HG02798 (cell line): ENCODE data around the gene RNF114.

Experiments used
- ATAC-seq: cut with Tn5 transposase; IDR thresholded peaks from one replicate; pipeline ENCODE4 v1.9.1; 2021; ENCODE audit warnings: mild to moderate bottlenecking; ENCODE audit not compliant: unreplicated experiment, poor library complexity

Gene RNF114

DNA sequence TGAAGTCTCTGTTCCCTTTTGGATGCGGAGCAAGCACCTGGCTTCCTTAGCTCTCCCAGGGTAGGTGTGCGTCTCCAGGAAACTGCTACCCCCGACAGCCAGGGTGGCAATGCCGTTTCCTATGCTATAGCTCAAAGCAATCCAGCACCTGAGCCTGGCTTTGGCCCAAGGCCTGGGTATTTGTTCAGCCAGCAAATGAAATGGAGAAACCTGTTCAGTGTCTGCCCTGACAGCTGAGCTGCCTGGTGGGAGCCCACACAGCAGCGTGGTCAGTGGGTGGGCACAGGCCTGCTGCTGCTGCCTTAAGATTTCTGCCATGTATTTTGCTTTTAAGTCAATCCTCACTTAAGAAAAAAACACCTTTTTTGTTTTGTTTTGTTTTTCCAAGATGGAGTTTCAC is 34.6 kb upstream of the RNF114 start:
- ATAC-seq, result no peak

DNA sequence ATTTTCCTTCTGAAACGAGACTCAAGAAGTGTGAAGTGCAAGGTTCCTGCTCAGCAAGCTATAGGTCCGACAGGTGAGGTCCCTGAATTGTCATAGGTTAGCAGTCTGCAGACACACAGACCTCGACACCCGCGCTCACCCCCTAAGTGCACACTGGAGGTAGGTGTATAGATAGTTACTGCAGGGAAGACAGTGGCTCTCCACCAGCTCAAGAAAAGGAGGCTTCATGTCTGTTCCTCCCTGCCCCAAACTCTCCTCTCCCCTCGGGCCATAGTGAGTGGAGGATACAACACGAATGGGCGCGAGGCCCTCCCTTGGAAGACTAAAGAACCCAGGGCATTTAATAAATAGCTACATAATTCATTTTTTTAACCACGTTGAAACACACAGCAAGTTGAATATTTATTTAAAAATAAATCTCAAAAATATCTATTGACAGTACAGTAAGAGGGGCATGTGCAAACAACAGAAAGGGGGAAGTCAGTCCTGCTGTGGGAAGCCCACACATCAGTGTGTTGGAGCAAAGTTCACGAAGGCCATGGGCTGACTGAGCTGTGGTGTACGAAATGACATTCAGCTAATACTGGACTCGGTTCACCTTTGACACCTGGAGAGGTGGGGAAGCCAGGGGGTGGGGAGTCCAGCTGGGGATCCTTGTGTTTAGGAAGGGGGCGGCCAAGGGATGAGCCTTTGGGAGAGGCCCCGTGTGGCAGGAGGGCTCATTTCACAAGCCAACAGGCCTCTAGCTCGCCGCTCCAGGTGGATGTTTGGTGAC is 31.6 kb upstream of the RNF114 start:
- no peak for ATAC-seq

DNA sequence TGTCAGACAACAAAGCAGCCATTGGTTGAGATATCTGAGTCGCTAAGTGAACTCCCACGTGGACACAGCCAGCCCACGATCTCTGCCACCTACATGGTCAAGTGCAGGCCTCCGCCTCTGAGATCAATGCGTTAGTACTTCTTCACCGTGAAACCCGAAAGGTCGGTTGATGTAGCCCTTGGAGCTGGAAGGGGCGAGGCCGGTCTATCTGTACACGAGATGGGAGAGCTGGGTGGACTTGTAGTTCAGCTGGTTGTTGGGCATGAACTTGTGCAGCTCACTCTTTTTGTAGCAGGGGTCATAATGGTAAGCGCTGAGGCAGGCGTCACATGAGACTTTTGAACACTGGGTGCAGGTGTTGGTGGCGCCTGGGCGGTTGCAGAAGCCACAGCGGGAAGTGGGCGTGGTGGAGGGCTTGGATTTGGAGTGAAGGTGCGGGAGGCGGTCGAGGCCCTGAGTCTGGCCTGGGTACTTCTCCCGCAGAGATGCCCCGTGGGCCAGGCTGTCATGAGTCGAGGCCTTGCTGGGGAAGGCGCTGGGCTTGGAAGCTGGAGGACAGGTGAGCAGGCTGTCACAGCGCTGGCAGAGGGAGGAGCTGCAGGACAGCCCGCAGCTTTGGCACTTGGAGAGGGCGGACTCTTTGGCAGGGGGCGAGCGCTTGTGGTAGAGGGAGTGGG is 30.6 kb upstream of the RNF114 start:
- no peak for ATAC-seq

DNA sequence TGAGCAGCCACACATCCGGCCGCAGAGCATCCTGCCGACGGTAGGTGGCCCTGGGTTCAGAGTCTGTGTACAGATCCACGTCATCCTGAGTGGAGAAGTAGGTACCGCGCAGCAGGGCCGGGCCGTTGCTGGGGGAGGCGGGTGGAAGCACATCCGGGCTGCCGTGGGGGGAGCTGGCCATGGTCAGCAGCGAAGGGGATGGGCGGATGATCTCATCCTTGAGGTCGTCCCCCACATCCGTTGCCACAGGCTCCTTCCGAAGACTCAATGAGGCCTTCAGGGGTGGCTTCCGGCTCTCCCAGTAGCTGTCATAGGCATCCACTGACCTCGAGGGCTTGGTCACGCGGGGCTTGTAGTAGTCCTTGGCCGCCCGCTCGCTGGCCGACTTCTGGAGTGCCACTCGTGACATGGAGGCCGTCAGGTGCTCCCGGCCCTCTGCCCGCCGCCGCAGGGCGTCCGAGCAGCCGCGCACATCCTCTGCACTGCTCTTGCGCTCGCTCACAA is 30.0 kb upstream of the RNF114 start:
- ATAC-seq, result no peak

DNA sequence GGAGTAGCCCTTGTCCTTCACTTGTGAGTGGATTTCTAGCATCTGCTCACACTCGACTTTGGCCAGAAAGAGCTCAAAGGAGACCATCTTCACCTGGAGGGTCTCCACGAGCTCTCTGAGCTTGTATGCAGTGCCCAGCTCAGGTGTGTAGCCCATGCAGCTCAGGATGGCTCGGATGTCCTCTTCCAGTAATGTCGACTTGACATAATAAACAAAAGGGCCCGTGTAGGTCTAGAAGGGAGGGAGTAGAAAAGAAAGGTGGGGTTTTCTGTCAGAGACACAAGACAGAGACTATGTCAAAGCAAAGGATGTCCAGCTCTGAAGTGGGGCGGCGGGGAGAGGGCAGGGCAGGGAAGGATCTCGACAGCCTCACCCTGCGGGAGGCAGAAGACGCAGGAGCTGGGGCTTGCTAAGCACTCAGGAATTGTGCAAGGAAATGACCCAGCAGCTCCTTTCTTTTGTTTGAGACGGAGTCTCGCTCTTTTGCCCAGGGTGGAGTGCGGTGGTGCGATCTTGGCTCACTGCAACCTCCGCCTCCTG is 29.5 kb upstream of the RNF114 start:
- ATAC-seq, result no peak

DNA sequence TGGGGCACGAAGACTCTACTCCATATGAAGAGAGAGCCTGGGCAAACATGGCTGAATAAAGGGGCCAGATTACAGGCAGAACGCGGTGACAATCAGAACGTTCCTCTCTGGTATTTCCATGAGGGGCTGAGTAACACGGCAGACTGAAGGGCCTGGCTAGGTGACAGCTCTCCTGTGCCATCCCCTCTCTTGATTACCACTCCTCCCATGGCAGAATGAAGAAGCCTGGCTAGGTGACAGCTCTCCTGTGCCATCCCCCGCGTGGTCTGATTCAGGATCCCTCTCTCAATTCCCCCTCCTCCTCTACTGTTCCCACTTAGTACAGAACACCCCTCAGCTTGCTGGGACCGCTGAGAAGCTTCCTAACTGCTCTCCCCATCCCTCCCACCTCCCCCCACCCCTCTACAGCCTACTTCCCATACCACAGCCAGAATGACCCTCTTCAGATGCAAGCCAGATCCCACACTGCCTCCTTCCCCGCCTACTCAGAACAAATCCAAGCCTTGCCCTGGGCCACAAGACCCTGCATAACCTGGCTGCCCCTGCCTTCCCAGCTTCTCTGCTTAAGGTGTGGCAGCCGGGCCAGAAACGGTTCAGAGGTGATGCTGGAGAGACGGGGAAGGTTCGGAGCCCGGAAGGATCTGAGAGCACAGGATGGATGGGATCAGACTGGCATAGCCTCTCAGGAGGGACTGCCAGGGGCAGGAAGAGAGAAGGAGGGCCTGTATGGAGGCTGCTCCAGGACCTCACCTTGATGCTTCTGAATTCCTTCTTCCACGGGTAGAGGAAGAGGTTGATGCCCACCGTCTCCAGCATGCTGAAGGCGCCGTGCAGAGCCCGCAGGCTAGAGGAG is 28.6 kb upstream of the RNF114 start:
- ATAC-seq, result no peak

DNA sequence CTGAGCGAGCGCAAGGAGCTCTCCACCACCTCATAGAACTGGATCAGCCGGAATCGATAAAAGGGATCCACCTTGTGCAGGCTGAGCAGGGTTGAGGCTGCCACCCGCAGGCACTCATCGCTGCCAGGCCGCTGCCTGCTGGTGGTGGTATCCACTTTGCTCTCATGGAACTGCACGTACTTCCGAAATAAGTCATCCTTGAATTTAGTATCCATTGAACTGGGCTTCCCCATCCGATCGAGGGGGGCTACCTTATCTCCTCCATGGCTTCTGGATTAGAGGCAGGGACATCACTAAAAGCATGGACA is 28.0 kb upstream of the RNF114 start:
- ATAC-seq, result no peak

DNA sequence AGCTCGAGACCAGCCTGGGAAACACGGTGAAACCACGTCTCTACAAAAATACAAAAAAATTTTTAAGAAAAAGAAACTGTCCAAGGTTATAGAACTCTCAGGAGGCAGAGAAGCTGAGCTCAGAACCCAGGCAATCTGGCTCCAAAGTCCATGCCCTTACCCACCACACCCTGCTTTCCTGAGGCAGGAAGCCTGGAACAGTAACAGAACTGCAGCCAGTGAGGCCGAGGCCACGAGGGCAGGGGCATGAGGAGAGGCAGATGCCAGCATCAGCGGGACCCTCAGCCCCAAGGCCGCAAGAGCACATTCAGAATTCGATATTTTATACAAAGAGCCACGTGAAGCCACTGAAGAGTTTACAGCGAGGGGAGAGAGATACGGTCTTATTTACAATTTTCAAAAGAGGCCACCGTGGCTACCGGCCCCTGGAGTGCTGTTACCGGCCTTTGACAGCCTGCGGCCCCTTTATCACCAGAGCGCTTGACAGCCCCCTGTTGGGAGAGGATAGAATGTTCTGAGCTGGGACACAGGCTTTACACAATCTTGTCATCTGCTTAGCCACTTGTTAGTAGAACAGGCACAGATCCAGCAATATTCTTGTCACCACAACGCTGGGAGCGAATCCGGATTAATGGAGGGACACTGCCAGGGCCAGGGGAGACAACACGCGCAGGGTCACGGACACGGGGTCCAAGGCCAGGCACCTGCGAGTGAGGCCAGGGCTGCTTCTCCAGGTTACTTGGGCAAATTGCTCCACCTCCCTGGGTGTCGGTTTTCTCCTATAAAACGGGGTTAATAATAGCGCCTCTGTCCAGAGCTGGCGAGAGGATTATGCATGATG is 26.5 kb upstream of the RNF114 start:
- ATAC-seq, result no peak

DNA sequence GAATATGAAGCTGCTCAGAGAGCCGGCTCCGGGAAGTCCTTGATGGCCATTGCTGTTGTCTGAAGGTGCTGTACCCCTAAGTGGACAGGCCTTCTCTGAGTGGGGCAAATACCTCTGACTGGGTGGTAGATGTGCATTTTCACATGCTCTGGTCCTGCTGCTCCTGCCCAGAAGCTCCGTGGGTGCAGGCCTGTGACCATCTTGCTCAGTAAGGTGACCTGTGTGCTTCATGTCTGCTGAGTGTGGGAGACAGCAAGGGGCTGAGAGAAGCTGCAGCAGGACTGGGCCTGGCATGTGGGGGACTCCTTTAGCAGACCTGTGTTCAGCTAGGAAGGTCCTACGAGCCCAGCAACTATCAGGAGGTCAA is 25.9 kb upstream of the RNF114 start:
- ATAC-seq, result no peak

DNA sequence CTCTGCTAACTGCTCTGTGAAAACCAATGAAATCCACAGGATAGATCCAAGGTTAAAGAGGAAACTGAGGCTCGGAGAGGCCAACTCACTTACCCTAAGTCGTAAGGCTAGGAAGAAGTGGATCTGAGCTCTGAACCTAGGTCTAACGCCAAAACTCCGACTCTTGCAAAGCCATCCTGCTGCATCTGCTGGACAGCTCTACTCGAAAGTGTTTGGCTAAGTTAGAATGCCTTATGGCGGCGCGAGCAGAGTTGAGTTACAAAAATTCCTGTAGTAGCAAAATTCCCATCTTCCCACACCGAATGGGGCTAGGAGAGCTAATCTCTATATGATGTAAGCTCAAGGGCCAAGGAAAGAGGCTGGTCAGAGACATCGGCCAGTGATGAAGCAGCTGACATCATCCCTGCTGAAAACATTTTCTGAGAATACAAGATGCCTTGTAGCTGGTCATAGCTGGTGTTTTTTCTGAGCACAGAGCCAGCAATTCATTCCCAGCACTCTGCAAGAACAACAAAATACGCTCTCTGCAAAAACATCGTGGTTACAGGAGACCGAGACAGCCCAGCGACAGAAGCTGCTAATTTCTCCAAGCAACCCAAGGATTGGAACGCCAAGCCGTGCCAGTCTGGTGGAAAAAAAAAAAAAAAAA is 22.7 kb upstream of the RNF114 start:
- no peak for ATAC-seq

DNA sequence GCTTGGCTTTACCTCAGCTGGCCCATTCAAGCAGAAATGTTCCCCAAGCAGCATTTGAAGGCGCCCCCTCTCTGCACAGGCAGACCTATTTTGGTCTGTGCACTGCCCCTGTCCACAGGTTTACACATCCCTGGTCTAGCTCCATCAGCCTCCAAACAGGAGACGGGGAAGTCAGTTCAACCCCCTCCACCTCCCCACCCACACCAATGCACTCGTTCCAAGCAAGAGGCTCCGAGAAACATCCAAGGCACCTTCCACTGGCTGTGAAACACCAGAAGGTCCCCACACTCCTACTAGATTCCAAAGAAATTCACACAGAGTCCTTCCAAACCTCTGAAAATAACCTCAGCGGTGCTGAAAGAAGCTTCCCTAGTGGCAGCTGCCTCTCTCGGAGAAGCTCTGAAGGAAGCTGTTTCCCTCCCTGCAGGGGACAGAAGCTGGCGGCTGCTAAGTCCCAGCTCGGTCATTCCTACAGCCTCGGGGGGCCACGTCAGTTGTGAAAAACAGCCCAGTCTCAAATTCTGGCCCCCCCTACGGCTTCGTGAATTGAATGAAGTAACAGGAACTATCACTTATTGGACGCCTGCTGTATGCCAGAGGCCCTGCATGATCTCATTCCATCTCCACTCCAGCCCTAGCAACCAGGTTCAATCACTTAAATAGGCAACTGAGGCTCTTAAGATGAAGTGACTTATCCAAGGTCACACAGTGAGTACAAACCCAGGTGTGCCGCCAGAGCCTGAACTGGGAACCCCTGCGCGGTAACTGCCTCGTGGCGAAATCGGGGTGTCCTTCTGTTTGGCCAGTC is 21.7 kb upstream of the RNF114 start:
- peak; percentile 2 for ATAC-seq

DNA sequence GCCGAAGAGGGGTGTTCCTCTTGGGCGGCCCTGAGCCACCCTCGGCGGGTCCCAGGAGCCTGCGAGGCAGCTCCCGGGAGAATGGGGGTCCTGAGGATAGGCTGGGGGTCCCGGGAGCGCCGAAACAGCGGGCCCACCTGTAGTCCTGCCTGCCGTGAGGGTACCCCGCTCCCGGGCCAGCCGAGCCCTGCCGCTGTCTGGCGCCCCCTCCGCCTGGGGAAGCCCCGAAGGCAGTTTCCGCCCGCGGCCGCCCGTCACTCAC is 21.1 kb upstream of the RNF114 start:
- ATAC-seq, result peak; percentile 40

DNA sequence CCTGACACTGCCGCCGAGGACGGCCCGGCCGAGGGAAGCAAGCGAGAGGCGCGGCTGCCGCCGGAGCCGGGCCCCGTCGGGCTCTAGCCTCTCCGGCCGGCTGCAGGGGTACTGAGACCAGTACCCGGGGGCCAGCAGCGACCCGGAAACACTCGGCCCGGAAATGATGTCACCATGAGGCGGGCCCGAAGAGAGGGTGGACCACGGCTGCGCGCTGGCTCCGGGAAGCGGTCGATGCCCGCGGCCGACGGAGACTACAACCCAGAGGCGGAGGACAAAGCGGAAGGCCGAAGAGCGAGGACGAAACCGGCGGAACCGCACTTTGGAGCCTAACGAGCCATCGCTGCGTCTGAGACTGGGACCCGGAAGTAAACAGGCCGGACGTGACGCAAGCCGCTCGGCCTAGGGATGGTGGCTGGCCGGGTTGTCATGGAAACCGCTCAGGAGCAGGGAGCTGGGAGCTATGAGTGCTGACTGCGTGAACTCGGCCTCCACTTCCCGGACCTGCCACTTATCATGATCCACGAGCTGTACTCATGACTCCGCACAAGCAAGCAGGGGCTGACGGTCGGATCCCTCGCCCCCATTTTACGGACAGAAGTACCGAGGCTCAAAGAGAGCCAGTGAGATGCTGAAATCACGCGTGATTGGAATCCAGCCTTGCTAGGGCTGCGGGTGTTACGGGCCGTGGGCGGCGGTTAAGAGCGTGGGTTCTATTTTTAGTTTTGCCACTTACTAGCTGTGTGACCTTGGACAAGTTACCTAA is 20.6 kb upstream of the RNF114 start, which contains the start of gene SPATA2:
Gene SPATA2, minus strand, starts transcription at position 150 of the 766 bp plus-strand sequence. CDS start 7,039 bp downstream, outside the sequence.
- ATAC-seq, result peak; percentile 89

DNA sequence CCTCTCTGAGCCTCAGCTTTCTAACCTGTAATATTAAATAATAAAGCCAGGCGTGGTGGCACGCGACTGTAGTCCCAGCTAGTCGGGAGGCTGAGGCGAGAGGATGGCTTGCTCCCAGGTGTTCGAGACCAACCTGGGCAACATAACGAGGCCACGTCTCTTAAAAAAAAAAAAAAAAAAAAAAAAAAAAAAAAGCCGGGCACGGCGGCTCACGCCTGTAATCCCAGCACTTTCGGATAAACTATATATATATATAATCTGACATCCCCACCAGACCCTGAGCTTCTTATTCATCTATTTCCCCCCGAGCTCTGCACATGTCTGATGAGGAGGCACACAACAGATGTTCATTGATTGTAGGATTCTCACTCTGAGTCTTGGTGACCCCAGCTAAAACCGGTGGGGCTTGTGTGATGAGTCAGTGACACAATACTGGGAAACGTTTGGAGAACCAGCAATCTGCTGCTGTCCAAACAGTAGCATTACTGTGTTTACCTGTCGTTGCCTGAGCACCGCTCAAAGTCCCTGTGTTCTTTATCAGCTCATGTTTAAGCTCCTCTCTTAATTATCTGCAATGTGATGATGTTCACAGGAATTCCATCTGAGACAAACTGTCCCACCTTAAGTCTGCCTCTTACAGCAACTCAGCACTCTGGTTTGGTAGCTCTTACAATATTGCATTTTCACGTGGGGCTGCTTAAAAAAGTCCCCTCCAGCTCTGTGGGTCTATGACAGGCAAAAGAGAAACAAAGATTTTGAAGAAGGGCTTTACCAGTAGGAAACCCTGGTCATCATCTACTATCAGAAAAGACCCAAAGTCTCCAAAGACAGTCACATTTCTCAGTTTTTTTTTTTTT is 19.8 kb upstream of the RNF114 start:
- no peak for ATAC-seq

DNA sequence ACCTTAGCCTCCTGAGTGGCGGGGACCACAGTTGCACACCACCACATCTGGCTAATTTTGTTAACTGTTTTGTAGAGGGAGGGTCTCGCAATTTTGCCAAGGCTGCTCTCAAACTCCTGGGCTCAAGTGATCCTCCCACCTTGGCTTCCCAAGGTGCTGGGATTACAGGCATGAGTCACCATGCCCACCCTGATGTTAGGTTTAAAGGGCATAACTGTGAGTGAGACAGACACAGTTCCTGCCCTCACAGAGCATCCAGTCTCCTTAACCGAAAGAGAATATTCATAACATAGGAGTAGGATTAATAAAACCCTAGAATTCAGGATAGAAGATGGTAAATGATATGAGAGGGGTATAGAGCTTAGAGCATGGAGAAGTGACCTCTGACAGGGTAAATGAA is 17.8 kb upstream of the RNF114 start:
- ATAC-seq, result no peak

DNA sequence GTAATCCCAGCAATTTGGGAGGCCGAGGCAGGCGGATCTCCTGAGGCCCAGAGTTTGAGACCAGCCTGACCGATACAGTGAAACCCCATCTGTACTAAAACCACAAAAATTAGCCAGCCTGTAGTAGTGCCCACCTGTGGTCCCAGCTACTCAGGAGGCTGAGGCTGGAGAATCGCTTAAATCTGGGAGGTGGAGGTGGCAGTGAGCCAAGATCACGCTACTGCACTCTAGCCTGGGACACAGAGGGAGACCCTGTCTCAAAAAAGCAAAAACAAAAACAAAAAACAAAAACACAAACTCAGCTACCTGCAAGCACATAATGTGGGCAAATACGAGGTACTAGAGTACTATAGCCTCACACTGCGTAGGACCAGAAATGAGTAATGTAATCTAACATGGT is 17.2 kb upstream of the RNF114 start:
- no peak for ATAC-seq

DNA sequence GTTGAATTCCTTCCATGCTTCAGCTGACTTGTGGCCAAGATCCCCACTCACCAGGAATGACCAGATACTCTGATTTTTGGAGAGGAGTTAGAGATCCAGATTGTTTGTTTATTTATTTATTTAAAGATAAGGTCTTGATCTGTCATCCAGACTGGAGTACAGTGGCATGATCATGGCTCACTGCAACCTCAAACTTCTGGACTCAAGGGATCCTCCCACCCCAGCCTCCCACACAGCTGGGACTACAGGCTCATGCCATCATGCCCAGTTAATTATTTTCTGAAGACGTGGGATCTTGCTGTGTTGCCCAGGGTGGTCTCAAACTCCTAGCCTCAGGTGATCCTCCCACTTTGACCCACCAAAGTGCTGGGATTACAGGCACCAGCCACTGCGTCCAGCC is 16.7 kb upstream of the RNF114 start:
- no peak for ATAC-seq
